ENCODE results near the gene SBK2. TPM values are rescaled to one million over a fixed set of nuclear protein-coding genes. Genes with fewer than 3 reads are reported as not detected.

The SBK2 gene
- total and polyA plus RNA-seq, 2 donors (not counting 3 experiments of a cell fraction or from before 2014, with no cell fraction given): not detected

DNA sequence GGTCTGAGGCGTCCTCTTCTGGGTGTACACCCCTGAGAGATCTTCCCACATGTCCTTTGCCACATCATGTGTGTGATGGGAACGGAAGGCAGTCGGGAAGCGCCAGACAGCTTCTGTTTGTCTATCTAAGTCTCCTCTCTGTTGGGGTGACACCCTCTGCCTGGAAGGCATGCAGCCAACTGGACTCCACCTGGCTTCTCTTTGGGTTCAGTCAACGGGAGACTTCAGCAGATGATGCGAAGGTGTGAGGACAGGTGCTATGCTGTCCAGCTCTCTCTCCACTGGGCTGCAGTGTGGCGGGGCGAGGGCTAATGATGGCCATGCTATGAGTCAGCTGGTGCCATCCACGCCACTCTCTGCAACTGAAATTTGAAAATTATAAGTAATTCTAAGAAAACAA, 22.8 kb upstream of the SBK2 start:
- CTCF ChIA-PET: interaction anchor here (0.8 kb wide), 1 partner anchor 56 kb away, joined by 3 read pairs; no protein-coding TSS in a partner anchor

GRCh38 chr19:55554741-55555152, 17.8 kb upstream of the SBK2 start:
- H4K20me1 ChIP-seq (replicated peaks; ENCODE audit: control insufficient read depth, extremely low read depth, insufficient read depth, low read length): no peaks in the 10 kb centered on the region
- no peak for FAIRE-seq
- H3K27ac ChIP-seq (ENCODE audit: insufficient read depth, low read depth, low read length): no peak overlapping the region
- dilution Hi-C loops (cut with MboI; ENCODE audit: extremely low pct_ligation_motif_present, low sequenced_read_pairs): no loop called here
- TF ChIP-seq EZH2 (IDR thresholded peaks at IDR 0.05; ENCODE audit: borderline replicate concordance, low read depth, low read length, severe bottlenecking) (no peak), CTCF (IDR thresholded peaks at IDR 0.05; ENCODE audit: extremely low read depth in 1 of 2, insufficient read depth in 1 of 2, low read depth in 1 of 2, low read length in 2 of 2) (no peak), POLR2A (IDR thresholded peaks at IDR 0.05; ENCODE audit: low read depth, low read length) (no peak), JUN (IDR thresholded peaks at IDR 0.05; ENCODE audit: borderline replicate concordance, insufficient read depth, insufficient read length, low read depth) (no peak)
- H3K9me1 ChIP-seq (replicated peaks; ENCODE audit: control insufficient read depth, extremely low read depth, insufficient read depth, low read length): no peaks in the 10 kb centered on the region
- DNase-seq (ENCODE audit: low read depth, low spot score): no peak
- CTCF ChIA-PET: interaction anchor here (0.6 kb wide), 1 partner anchor 279 kb away, joined by 4 read pairs; no protein-coding TSS in a partner anchor
- H3K9me3 ChIP-seq (replicated peaks; ENCODE audit: control insufficient read depth, insufficient read depth, low read length): no peaks in the 10 kb centered on the region
- BruUV-seq (replicated peaks): no TSS peak
- H3K9ac ChIP-seq (replicated peaks; ENCODE audit: extremely low read depth, insufficient read depth, low read length): no peak overlapping the region
- H3K4me3 ChIP-seq (replicated peaks in 1 of 3; ENCODE audit: insufficient read depth in 1 of 3, low read depth in 1 of 3, low read length in 3 of 3): no peak overlapping the region
- intact Hi-C loops (cut with micrococcal nuclease): no loop called here
- peaks cover 7% of the 10 kb centered on the region for H3K4me1 ChIP-seq (ENCODE audit: control insufficient read depth, extremely low read depth, insufficient read depth, low read length)
- no peak overlapping the region for H3K4me2 ChIP-seq (ENCODE audit: insufficient read depth, low read length)
- POLR2A ChIA-PET: no interaction called here
- peaks cover 0 to 3% of the 10 kb centered on the region in 2 experiments for H3K27me3 ChIP-seq (ENCODE audit: control insufficient read depth in 2 of 2, insufficient read depth in 2 of 2, low read length in 2 of 2)
- no peaks in the 10 kb centered on the region for H3K79me2 ChIP-seq (ENCODE audit: control insufficient read depth, insufficient read depth, low read length)
- no peak overlapping the region for H2AFZ ChIP-seq (ENCODE audit: low read depth, low read length)
- no peaks in the 10 kb centered on the region for H3K36me3 ChIP-seq (ENCODE audit: control insufficient read depth in 2 of 2, extremely low read depth in 1 of 2, insufficient read depth in 2 of 2, low read length in 2 of 2)

More for the DNA sequence above, 22.8 kb upstream of the SBK2 start:
- Histone ChIP-seq H4K20me1 (replicated peaks; ENCODE audit: control insufficient read depth, extremely low read depth, insufficient read depth, low read length) (no peaks in the 10 kb centered on the region), H3K79me2 (ENCODE audit: control insufficient read depth, insufficient read depth, low read length) (no peaks in the 10 kb centered on the region), H3K4me2 (ENCODE audit: insufficient read depth, low read length) (no peak overlapping the region), H3K9ac (replicated peaks; ENCODE audit: extremely low read depth, insufficient read depth, low read length) (no peak overlapping the region), H3K4me3 (replicated peaks in 1 of 3; ENCODE audit: insufficient read depth in 1 of 3, low read depth in 1 of 3, low read length in 3 of 3) (no peak overlapping the region), H3K9me3 (replicated peaks; ENCODE audit: control insufficient read depth, insufficient read depth, low read length) (no peaks in the 10 kb centered on the region), H3K4me1 (ENCODE audit: control insufficient read depth, extremely low read depth, insufficient read depth, low read length) (no peaks in the 10 kb centered on the region), H3K9me1 (replicated peaks; ENCODE audit: control insufficient read depth, extremely low read depth, insufficient read depth, low read length) (no peaks in the 10 kb centered on the region), H3K27me3 (ENCODE audit: control insufficient read depth in 2 of 2, insufficient read depth in 2 of 2, low read length in 2 of 2) (peaks cover 0 to 3% of the 10 kb centered on the region in 2 experiments), H2AFZ (ENCODE audit: low read depth, low read length) (no peak overlapping the region), H3K27ac (ENCODE audit: insufficient read depth, low read depth, low read length) (no peak overlapping the region), H3K36me3 (ENCODE audit: control insufficient read depth in 2 of 2, extremely low read depth in 1 of 2, insufficient read depth in 2 of 2, low read length in 2 of 2) (no peaks in the 10 kb centered on the region)
- POLR2A ChIA-PET: no interaction called here
- dilution Hi-C loops (cut with MboI; ENCODE audit: extremely low pct_ligation_motif_present, low sequenced_read_pairs) (no loop called here), intact Hi-C loops (cut with micrococcal nuclease) (no loop called here)
- BruUV-seq (replicated peaks): no TSS peak
- TF ChIP-seq GATA2 (IDR thresholded peaks at IDR 0.05; ENCODE audit: insufficient read depth, insufficient read length, low read depth, low read length): no peak
- no peak for DNase-seq (ENCODE audit: low read depth, low spot score)
- FAIRE-seq: no peak

All from endothelial cell of umbilical vein (primary cell).